HepG2 (cell line): ENCODE data around the gene ZC3H15. TPM values are rescaled to one million over a fixed set of nuclear protein-coding genes. Genes with fewer than 3 reads are reported as not detected.
A peak's percentile ranks its signal among the peaks of the same experiment; 100 is the strongest.

Experiments used
- ARNT2 ChIP-seq: sonication (generic); formaldehyde crosslinking; IDR thresholded peaks from 2 replicates; pipeline ENCODE4 v1.8.0; 2022; ENCODE audit warnings: mild to moderate bottlenecking, low read depth, missing genetic modification reagents, moderate library complexity
- ATF6 ChIP-seq: sonication (generic); formaldehyde crosslinking; conservative IDR thresholded peaks from 2 replicates; pipeline ENCODE4 v1.4.0; 2020; ENCODE audit warnings: missing genetic modification reagents
- ESRRA ChIP-seq: sonication (generic); formaldehyde crosslinking; IDR thresholded peaks from 2 replicates; pipeline ENCODE4 v1.5.1; 2020; ENCODE audit warnings: mild to moderate bottlenecking, low read depth, missing genetic modification reagents
- GATAD2A ChIP-seq: IDR thresholded peaks from 2 replicates; pipeline ENCODE4 v1.6.1; 2016
- KDM5B ChIP-seq: sonication (generic); formaldehyde crosslinking; IDR thresholded peaks from 2 replicates; pipeline ENCODE4 v1.4.0; 2020; ENCODE audit warnings: missing genetic modification reagents, mild to moderate bottlenecking, borderline replicate concordance
- KMT2A ChIP-seq: sonication (generic); formaldehyde crosslinking; IDR thresholded peaks from 2 replicates; pipeline ENCODE4 v1.4.0; 2020; ENCODE audit warnings: missing genetic modification reagents
- MAF1 ChIP-seq: sonication (generic); formaldehyde crosslinking; IDR thresholded peaks from 2 replicates; pipeline ENCODE4 v1.5.0; 2020; ENCODE audit warnings: missing genetic modification reagents, borderline replicate concordance
- MAZ ChIP-seq, 2 experiments: sonication (generic) in 1 of 2; formaldehyde crosslinking in 1 of 2; IDR thresholded peaks; 2 replicates each; pipeline versions ENCODE4 v1.5.0 to v1.6.1; 2012 to 2020; ENCODE audit warnings: low read depth in 2 of 2, mild to moderate bottlenecking in 2 of 2, borderline replicate concordance in 1 of 2, improper control_type of control experiment in 1 of 2, low read length in 1 of 2, missing genetic modification reagents in 1 of 2, moderate library complexity in 1 of 2
- NCOA1 ChIP-seq: sonication (generic); formaldehyde crosslinking; IDR thresholded peaks from 2 replicates; pipeline ENCODE4 v1.9.0; 2021; ENCODE audit warnings: missing genetic modification reagents
- NFE2L1 ChIP-seq: sonication (generic); formaldehyde crosslinking; IDR thresholded peaks from 2 replicates; pipeline ENCODE4 v1.4.0; 2020; ENCODE audit warnings: missing genetic modification reagents, mild to moderate bottlenecking, borderline replicate concordance
- NFYC ChIP-seq: IDR thresholded peaks from 2 replicates; pipeline ENCODE4 v1.6.1; 2016; ENCODE audit warnings: missing genetic modification reagents, missing compliant biosample characterization
- POLR2A ChIP-seq, 2 experiments: IDR thresholded peaks; 2 replicates each; pipeline ENCODE4 v1.6.1; 2011; ENCODE audit warnings: low read depth in 2 of 2, low read length in 2 of 2, mild to moderate bottlenecking in 1 of 2, moderate library complexity in 1 of 2; ENCODE audit not compliant: insufficient read depth in 1 of 2
- PTBP1 ChIP-seq: fragments of 200-400 bp; formaldehyde crosslinking; IDR thresholded peaks from 2 replicates; pipeline ENCODE4 v1.6.1; 2018; ENCODE audit warnings: low read length, low read depth; ENCODE audit not compliant: poor library complexity, severe bottlenecking
- SP2 ChIP-seq: sonication (generic); formaldehyde crosslinking; IDR thresholded peaks from 2 replicates; pipeline ENCODE4 v1.5.1; 2020; ENCODE audit warnings: mild to moderate bottlenecking, missing genetic modification reagents
- TEAD3 ChIP-seq: optimal IDR thresholded peaks from 2 replicates; pipeline ENCODE3; 2016; ENCODE audit warnings: borderline replicate concordance
- ZFP1 ChIP-seq: IDR thresholded peaks from 2 replicates; pipeline ENCODE4 v1.6.1; 2016
- ZNF761 ChIP-seq: sonication (generic); formaldehyde crosslinking; conservative IDR thresholded peaks from 2 replicates; pipeline ENCODE4 v1.4.0; 2020; ENCODE audit warnings: mild to moderate bottlenecking, missing genetic modification reagents
- polyA plus RNA-seq, 8 experiments: library from polyadenylated mRNA; depleted of rRNA in 3 of 8; stranded (reverse) in 7 of 8; unstranded in 1 of 8; fragments of >200 nt; fragmentation: Illumina TruSeq in 4 of 8; extraction: Trizol in 4 of 8; gene quantifications; 2 replicates each; pipeline versions ENCODE4 v1.2.1 to v1.2.3, GENCODE V29; 2011 to 2016; ENCODE audit warnings: low read depth in 4 of 8, missing spikeins in 1 of 8, mixed read lengths in 1 of 8; ENCODE audit not compliant: insufficient read depth in 1 of 8
- total RNA-seq, 5 experiments: library from RNA; depleted of rRNA; stranded (reverse); fragments of >200 nt; fragmentation: Illumina TruSeq; extraction: Trizol; gene quantifications; 2 replicates each; pipeline ENCODE4 v1.2.3, GENCODE V29; 2016; ENCODE audit warnings: low read depth in 1 of 5
- TF ChIP-seq, protein P1 (sequence below), 2 experiments: sonication (generic) in 1 of 2; formaldehyde crosslinking in 1 of 2; IDR thresholded peaks; 2 replicates each; pipeline versions ENCODE4 v1.6.1 to v1.9.0; 2014 to 2022; ENCODE audit warnings: antibody characterized with exemption in 1 of 2, borderline replicate concordance in 1 of 2, inconsistent platforms in 1 of 2, low read depth in 1 of 2, missing genetic modification reagents in 1 of 2
- TF ChIP-seq, protein P2 (sequence below): sonication (generic); formaldehyde crosslinking; IDR thresholded peaks from 2 replicates; pipeline ENCODE4 v1.4.0; 2020; ENCODE audit warnings: missing genetic modification reagents, borderline replicate concordance

Gene ZC3H15
- total and polyA plus RNA-seq, 2 of the 13 experiments (the other 11 are each of a cell fraction or from before 2014, with no cell fraction given) = 84.6 to 168 TPM

GRCh38 chr2:186485871-186486650 is at the start of gene ZC3H15 (continued):
- TF ChIP-seq MAZ (IDR thresholded peaks at IDR 0.05; ENCODE audit: borderline replicate concordance, low read depth, low read length) = peak; percentile 80
- TF ChIP-seq MAZ (CRISPR knock-in tag; IDR thresholded peaks at IDR 0.05; ENCODE audit: low read depth) = peak; percentile 71
- TF ChIP-seq ATF6 = 0 out of 2 replicates have a peak, but pooled peaks have one; percentile 59
- no peak for TF ChIP-seq NFE2L1 (CRISPR knock-in tag)
- TF ChIP-seq ARNT2 = peak; percentile 57; the same call in 1 of the 2 replicates
- TF ChIP-seq, protein P1, sequence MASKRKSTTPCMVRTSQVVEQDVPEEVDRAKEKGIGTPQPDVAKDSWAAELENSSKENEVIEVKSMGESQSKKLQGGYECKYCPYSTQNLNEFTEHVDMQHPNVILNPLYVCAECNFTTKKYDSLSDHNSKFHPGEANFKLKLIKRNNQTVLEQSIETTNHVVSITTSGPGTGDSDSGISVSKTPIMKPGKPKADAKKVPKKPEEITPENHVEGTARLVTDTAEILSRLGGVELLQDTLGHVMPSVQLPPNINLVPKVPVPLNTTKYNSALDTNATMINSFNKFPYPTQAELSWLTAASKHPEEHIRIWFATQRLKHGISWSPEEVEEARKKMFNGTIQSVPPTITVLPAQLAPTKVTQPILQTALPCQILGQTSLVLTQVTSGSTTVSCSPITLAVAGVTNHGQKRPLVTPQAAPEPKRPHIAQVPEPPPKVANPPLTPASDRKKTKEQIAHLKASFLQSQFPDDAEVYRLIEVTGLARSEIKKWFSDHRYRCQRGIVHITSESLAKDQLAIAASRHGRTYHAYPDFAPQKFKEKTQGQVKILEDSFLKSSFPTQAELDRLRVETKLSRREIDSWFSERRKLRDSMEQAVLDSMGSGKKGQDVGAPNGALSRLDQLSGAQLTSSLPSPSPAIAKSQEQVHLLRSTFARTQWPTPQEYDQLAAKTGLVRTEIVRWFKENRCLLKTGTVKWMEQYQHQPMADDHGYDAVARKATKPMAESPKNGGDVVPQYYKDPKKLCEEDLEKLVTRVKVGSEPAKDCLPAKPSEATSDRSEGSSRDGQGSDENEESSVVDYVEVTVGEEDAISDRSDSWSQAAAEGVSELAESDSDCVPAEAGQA (IDR thresholded peaks at IDR 0.05; ENCODE audit: low read depth) = peak; percentile 85
- TF ChIP-seq, protein P1 (CRISPR knock-in tag; IDR thresholded peaks at IDR 0.05; ENCODE audit: borderline replicate concordance) = 0 out of 2 replicates have a peak, but pooled peaks have one; percentile 69
- TF ChIP-seq, protein P2, sequence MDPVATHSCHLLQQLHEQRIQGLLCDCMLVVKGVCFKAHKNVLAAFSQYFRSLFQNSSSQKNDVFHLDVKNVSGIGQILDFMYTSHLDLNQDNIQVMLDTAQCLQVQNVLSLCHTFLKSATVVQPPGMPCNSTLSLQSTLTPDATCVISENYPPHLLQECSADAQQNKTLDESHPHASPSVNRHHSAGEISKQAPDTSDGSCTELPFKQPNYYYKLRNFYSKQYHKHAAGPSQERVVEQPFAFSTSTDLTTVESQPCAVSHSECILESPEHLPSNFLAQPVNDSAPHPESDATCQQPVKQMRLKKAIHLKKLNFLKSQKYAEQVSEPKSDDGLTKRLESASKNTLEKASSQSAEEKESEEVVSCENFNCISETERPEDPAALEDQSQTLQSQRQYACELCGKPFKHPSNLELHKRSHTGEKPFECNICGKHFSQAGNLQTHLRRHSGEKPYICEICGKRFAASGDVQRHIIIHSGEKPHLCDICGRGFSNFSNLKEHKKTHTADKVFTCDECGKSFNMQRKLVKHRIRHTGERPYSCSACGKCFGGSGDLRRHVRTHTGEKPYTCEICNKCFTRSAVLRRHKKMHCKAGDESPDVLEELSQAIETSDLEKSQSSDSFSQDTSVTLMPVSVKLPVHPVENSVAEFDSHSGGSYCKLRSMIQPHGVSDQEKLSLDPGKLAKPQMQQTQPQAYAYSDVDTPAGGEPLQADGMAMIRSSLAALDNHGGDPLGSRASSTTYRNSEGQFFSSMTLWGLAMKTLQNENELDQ = no peak
- TF ChIP-seq ZFP1 (CRISPR knock-in tag) = peak; percentile 62
- peak; percentile 53 for TF ChIP-seq GATAD2A (CRISPR knock-in tag)
- peak; percentile 70 for TF ChIP-seq SP2 (CRISPR knock-in tag)
- TF ChIP-seq MAF1 (CRISPR knock-in tag) = peak; percentile 92
- peak; percentile 99 for TF ChIP-seq KMT2A (CRISPR knock-in tag)
- TF ChIP-seq NCOA1 (CRISPR knock-in tag) = peak; percentile 97
- TF ChIP-seq POLR2A (IDR thresholded peaks at IDR 0.05; ENCODE audit: insufficient read depth in 1 of 2, low read depth in 2 of 2, low read length in 2 of 2) = peak; percentile 94 to 98
- TF ChIP-seq TEAD3 (CRISPR knock-in tag) = peak; percentile 81
- peak; percentile 99; the same call in 1 of the 2 replicates for TF ChIP-seq KDM5B
- peak; percentile 94 for TF ChIP-seq PTBP1
- peak; percentile 89 for TF ChIP-seq NFYC
- TF ChIP-seq ESRRA = peak; percentile 66; the same call in 1 of the 2 replicates
- peak; percentile 93; the same call in 1 of the 2 replicates for TF ChIP-seq ZNF761
